Epithelial cell of proximal tubule (primary cell): ENCODE measurements around the gene MAP3K5. TPM values are rescaled to one million over a fixed set of nuclear protein-coding genes. Genes with fewer than 3 reads are reported as not detected.

Source experiments
- DNase-seq: peaks from one replicate; pipeline ENCODE4 v3.0.0-alpha.2; 2011; ENCODE audit warnings: low read depth
- H3K4me3 ChIP-seq: 2 replicates; pipeline ENCODE4 v1.5.1; 2011; ENCODE audit warnings: low read depth, mild to moderate bottlenecking, low read length
- CTCF ChIP-seq: conservative IDR thresholded peaks from 2 replicates; pipeline ENCODE4 v1.5.1; 2012; ENCODE audit warnings: low read depth, mild to moderate bottlenecking, low read length
- total RNA-seq: library from RNA; depleted of rRNA; stranded (reverse); fragments of >200 nt; gene quantifications from 2 replicates; pipeline ENCODE4 v1.2.3, GENCODE V29; 2015

Gene MAP3K5
- total RNA-seq, 1 donor from 2014 or later = 7.8 TPM

- H3K4me3 ChIP-seq = no peak overlapping the region
- no peak for DNase-seq
- TF ChIP-seq CTCF = no peak
Observed at GRCh38 chr6:136779682-136780081, 12.6 kb downstream of the MAP3K5 start.

- TF ChIP-seq CTCF = no peak
- no peak overlapping the region for H3K4me3 ChIP-seq
- no peak for DNase-seq
Observed at GRCh38 chr6:136777651-136778050, 14.6 kb downstream of the MAP3K5 start.

- no peak overlapping the region for H3K4me3 ChIP-seq
- TF ChIP-seq CTCF = no peak
- no peak for DNase-seq
Observed at GRCh38 chr6:136775548-136775947, 16.7 kb downstream of the MAP3K5 start.

DNA sequence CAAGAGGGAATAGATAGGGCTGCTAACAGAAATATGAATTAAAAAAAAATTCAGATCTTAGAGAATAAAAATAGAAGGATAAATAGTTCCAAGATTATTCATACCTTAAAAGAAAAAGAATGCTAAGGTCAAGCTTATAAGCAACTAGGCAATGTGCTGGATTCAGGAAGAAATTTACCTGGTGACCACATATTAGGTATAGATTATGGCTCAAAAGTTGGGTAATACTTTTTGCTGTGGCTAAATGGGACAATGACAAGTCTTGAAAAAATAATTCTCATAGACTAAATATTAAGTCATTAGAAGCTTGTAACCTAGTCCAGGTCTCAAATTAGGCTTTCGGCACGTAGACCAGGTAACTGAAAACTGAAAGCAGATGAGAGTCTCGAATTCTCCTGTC is 17.2 kb downstream of the MAP3K5 start:
- no peak for DNase-seq
- no peak for TF ChIP-seq CTCF
- H3K4me3 ChIP-seq = no peak overlapping the region

- no peak for DNase-seq
- TF ChIP-seq CTCF = no peak
Observed at GRCh38 chr6:136774228-136775041, 17.8 kb downstream of the MAP3K5 start.

GRCh38 chr6:136773473-136773796 is 18.8 kb downstream of the MAP3K5 start:
- TF ChIP-seq CTCF = no peak
- DNase-seq = no peak
- no peak overlapping the region for H3K4me3 ChIP-seq

More at GRCh38 chr6:136774228-136775041, 17.8 kb downstream of the MAP3K5 start:
- H3K4me3 ChIP-seq = no peak overlapping the region
